Stimulated activated CD4-positive, alpha-beta T cell treated with anti-CD3 and anti-CD28 coated beads, Interleukin-1b, Interleukin-23, amount 100 ng/mL, for 1 hour (primary cell): ENCODE results near the gene CREB5.

Experiments
- DNase-seq, 2 donors: peaks; one replicate each; pipeline ENCODE4 v3.0.0-alpha.2; 2020; ENCODE audit warnings: low read depth in 2 of 2

Gene CREB5

DNA sequence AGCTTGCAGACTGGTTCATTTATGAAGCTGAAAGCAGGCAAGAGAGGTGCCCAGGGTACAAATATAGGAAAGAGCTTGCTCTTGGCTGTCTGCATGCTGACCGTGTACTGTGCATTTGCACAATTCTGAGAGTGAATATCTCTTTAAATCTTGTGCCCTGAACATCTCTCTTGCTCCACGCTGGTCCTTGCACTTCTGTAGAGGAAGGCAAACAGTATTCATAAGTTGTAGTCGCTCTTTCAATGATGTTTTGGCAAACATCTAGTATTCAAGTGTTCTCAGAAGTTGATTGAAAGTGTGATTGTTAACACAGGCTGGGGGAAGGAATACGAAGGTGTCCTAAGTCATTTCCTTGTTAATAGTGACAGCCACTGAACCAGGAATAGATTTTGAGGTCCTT is 332.6 kb downstream of the CREB5 start:
- no peak for DNase-seq

DNA sequence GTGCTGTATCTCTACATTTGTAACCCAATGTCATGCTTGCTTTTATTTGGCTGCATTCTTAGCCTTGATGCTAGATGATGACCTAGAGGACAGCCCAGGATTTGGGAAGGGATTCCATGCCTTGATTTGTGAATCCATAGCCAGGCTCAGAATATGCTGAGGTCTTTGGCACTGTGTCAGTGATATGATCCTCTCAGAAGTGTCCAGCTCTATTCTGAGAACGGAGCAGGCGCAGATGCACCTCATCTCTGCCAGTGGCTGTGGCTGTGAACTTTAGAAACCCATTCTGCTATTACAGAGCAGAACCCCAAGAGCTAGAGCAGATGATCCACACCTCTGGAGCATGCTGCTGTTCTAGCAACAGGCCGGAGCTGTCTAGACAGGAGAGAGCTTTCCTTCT is 333.0 kb downstream of the CREB5 start:
- no peak for DNase-seq

DNA sequence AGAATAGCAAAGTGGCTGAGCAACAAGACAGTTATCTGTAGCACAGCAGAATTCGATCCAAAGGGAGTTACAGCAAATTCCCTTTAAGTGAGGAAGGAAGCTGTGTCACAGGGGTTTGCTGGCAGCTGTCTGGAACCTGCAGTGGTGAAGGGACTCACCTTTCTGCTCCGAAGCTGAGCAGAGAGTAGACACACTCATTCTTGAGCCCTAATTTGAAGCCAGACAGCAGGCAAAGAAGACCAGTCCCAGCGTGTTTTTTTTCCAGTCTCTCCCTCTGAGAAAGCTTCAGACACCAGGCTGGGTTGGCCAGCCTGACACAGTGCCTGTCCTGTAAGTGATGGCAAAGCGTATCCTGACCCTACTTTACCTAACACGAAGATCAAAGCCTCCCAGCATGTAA is 335.1 kb downstream of the CREB5 start:
- DNase-seq = no peak

DNA sequence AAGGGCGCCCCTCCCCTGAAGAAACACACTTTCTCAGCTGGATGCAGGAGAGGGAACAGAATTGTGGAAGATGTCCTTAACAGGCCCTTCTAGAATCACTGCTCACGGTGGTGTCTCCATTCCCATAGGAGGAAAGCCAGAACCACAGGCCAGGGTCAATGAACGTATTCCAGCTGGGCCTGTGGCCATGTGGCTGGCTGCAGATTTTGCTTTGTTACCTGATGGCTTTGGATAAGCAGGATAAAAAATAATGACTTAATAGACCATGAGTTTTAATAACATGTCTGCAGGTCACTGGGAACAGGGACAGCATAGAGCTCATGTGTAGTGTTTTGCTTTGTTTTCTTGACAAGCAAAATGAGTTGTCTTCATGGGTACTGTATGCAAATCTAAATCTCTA is 335.5 kb downstream of the CREB5 start:
- no peak for DNase-seq

DNA sequence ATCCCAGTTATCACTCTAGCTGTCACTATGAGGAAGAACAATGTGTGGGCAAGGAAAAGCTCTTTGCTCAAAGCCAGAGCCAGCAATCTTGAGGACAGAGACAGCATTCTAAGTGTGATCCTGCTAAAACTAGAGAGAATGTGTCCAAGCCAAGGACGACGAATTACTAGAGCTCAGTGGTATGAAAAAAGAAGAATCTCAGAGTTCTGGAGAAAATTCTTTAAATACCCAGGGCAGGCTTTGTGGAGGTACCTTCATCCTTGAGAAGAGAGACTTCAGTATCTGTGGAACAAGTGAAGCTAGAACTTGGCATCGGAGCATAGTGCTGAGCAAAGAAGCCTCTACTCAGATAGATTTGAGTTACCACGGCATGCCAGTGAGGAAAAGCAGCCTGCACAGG is 336.0 kb downstream of the CREB5 start:
- no peak for DNase-seq

DNA sequence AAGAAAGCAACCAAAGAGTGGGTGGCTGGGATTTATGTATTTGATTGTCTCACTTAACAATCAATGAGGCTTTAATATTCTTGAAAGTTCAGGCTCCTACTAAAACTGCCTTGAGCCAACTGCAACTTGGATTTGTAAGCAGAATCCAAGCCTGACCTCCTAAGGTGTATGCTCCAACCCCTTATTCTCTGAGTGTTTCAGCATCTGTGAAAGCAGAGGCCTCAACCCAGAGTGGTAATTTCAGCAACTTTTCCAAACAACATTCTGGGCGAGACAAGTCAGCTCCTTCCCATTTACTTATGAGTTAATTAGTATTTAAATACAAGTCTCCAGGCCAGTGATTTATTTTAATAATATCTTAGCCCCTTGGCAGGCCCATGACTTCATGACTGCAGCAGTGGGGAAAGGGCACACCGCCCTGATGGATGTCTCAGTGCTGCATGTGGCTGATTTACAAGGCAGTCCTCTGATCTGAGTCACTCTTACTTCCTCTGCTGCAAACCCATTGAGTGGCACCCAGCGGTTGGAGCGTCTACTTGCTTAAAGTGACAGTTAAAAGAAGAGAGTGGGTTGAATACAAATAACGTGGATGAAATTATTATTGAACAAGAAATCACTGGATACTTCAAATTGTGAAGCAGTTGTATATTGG is 336.7 kb downstream of the CREB5 start:
- no peak for DNase-seq

DNA sequence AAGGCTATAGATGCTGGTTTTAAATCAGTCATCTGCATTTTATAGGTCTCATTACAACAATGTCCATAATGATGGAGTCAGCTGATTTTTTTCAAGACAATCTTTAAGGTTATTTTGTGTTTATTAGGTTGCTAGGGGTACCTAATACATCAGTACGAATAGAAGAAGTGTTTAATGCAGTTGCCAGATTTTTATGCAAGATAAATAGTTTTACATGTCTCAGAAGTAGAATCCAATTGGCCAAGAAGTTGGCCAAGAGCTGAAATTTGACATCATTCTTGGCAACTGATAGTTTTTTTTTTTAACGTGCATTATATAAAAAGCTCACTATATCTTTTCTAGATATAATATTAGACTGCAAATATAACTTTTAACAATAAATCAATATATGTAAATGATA is 337.3 kb downstream of the CREB5 start:
- DNase-seq = no peak

DNA sequence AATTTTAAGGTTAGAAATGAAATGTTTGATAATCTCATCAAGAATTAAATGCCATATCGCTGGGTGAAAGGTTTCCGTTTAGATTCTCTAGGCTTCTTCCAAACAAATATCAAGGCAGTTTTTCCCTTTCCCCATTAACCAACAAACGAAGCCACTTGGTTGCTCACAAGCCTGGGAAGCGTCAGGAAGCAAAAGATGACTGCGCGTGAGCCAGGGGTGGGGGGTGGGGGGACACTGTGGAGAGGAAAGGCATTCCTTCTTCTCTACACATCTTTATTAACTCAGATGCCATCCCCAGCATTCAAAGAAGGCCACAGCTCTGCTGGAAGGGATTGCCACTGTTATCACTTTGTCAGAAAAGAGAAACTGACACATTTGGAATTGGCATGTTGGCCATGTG is 338.7 kb downstream of the CREB5 start:
- no peak for DNase-seq

DNA sequence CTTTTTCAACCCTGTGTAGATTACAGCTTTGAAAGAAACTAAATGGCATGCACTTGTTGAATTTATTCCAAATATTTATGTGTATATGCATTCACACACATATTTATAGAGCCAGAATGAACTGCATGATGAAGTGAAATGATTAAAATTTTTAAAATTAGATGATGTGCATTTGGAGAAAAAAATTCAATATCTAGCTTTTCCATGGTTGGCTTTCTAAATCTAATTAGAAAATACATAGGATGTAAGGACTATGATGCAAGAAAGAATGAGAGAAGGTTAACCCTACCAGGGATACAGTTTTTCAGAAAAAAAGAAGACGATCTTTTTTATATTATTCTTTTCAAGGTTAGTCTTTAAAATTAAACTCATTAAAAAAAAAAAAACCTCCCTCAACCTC is 341.3 kb downstream of the CREB5 start:
- no peak for DNase-seq

DNA sequence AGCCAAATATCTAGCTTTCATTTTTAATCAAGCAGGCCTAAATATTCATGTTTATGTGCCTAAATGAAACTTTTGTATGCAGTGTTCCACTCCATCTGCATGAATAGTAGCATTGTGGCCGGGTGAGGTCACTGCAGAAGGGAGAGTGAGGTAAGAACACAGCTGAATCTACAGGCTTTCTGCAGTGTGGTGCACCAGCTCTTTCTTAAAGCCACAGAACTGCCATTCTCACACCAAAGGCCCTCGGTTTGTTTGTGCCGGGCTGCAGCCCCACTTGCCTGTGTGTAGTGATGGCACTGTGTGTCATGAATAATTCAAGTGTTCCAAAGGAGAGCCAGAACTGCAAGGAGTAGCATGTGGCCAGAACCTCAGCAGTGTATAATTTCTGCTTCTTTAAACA is 341.7 kb downstream of the CREB5 start:
- DNase-seq = no peak

DNA sequence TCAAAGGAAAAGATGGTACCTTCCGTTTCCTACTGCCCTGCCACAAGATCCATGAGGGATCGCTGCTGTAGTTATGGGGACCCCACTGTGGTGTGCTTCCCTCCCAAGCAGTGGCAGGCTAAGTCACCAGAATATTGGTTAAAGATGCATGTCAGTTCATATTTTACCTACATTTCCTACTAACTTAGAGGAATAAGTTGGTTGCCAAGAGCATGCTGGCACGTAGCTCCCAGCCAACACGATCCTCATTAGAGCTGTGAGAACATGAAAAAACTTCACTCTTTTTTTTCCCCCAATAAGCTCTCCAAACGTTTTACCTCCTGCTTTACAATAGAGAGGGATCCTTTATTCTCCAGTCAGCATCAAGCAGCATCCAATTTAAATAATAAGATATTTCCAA is 342.1 kb downstream of the CREB5 start:
- DNase-seq = no peak

DNA sequence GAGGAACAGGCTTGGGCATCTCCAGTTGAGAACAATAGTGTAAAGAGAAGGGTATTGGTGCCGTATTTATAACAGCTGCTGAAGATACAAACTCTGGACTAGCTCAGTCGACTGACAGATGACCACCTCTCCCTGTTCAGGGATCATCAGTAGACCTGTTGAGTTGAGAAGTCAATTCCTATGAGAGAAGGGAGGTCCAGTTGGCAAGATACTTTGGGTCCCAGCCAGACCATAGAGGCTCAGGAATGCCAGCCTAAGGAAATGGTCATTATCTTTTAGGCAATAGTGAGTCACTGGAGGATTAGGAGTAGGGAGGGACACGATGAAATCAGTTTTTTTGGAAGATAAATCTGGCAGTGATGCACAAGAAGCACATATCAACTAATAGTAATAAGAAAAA is 342.9 kb downstream of the CREB5 start:
- DNase-seq = no peak

DNA sequence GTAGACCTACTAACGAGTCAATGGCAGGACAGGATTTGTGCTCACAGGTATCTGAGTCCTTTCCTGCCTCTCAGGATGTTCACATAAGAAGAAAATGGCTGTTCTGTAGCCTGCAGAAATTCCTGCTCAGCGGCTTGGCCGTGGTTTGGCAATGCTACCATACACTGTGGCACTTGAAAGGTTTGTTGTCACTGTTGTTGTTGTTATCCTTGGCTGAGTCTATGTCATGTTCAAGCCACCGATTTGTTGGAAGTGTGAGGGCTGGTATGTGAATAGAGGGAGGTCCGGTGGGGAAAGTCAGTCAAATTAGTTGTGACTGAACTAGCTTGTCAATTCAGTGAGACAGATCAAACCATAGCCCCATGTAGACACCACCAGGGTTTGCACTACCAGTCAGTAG is 345.9 kb downstream of the CREB5 start:
- DNase-seq = no peak

DNA sequence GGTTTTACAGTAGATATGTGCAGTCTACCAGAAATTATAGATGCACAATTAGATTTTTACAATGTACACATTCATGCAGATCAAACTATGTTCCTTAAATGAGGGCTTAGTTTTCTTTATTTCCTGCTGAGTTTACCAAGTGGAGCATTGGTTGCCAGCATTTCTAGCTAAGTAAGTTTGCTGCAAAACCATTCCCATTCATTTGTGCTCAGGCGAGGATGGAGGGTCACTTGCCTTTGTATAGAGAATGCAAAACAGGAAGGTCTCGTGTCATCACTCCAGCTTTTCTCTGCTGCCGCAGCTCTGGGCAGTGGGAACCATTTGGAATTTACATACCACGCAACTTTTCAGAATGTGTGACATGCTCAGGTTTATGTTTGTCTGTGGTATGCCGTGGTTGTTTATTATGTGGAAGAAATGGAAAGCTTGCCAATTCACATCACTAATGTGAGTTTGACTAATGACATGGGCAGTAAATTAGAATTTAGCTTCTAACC is 347.2 kb downstream of the CREB5 start:
- DNase-seq = no peak

DNA sequence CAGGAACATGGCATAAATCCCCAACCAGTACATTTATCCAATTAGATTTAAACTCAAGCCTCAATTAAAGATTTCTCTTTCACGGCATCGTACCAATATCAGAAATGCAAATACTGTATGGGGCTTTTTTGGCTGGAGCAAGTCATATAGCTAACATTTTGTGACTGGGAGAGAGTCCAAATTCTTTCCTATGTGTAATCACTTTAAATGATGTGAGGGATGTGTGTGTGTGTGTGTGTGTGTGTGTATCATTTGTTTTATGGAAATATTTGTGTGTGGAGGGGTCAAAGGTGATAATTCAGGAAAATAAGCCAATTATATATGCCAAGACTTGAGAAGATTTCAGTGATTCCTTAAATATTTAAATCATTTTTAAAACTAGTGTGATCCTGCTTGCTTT is 349.2 kb downstream of the CREB5 start:
- DNase-seq = no peak

DNA sequence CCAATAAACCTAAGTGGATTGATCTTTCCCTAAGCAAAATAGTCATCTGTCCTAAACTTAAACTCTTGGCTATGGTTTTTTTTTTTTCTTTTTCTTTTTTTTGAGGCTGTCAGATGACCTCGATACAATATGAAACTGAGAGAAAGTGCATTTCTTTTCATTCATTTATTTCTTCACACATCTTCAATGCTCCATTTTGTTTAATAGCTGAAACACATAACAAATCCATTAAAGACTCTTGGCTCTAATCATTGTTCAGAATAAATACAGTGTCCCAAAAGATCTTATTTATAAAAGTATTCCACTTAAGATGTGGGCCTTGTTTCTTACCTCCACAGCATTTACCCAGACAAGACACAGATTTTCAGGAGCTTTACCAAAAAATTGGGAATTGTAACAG is 350.3 kb downstream of the CREB5 start:
- DNase-seq = no peak

DNA sequence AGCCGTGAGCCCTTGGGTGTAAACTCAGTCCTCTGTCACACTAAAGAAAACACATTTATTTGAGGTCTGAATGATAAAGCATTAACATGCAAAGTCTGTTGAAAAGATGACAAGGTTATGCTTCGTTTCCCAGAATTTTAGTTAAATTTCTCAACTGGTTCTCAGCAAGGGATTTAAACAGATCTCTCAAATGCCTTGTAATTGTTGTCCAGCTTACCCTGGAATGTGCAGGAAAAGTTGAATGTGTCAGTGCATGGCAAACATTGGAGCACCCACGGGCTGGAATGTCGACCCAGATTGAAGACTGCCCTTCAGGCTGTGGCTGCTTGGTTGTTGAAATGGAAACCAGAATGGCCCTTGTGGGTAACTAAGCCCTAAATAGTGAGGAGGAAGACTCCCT is 354.0 kb downstream of the CREB5 start:
- DNase-seq = no peak

DNA sequence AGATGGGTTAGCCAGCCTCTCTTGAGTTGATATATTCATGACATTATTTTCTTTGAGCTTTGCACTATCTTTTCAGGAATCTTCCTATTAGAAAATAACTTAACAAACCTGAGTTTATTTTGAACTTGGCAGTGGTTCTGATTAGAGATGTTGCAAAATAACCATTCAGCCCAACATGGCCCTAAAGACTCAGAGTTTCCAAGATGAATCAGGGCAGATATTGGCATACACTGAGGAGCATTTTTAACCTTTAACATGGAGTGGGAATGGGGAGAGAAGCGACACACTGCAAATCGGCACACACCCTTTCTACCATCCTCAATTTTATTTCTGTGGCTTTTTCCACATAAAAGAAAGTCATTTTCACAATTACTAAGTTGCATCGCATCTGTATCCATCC is 355.0 kb downstream of the CREB5 start:
- no peak for DNase-seq

DNA sequence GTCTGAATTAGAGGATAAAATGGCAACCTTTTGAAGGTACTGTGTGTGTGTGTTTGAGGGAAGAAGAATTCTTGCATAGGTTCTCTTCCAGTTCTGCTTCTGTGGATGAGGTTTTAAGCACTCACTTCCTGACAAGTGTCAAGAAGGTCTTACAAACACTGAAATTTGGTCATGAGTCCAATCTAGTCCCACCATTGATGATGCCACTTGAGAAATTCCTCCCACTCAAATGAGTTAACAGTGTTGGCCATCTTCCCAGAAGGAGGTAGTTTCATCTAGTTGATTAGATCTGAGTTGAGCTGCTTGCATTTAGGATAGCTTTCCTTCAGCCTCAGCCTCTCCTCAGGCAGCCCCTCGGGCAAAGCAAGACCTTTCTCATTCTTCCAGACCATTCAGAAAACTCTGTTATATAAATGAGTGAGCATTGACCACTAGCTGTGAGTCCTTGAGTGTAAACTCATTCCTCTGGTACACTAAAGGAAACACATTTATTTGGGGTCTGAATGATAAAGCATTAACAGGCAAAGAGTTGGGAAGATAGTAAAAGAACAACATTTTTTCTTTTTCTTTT is 356.3 kb downstream of the CREB5 start:
- DNase-seq = no peak

DNA sequence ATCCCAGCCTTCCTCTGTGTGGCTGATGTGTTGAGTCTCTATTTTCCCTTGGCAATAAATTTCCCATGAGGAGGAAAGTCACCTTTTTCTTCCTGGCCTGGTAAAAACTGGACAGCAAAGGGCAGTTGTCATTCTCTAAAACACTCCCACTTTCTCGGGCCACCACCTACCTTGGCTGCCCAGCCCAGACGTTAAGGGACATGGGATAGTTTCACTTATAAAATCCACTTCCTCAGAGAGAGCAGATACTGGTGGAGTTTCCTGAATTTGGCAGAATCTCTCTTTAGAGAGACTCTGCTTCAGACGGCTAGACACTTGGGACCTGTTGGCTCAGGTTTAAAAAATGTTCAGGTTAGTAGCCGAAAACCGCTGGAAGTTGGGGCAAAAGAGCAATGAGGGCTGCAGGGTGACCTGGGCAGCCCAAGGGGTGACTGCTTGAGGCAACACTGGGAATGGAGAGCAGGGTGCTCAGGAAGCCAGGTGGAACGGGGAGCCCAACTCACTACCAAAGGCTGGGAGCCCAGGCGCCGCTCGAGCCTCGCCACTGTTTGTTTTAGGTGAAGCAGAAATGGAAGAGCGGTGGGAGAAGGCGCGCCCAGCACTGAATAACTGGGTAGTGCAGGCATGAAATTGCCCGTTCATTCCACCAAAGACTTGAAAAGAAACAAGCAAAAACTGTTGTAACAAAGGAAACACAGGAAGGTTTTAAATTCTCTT is 359.7 kb downstream of the CREB5 start:
- no peak for DNase-seq

DNA sequence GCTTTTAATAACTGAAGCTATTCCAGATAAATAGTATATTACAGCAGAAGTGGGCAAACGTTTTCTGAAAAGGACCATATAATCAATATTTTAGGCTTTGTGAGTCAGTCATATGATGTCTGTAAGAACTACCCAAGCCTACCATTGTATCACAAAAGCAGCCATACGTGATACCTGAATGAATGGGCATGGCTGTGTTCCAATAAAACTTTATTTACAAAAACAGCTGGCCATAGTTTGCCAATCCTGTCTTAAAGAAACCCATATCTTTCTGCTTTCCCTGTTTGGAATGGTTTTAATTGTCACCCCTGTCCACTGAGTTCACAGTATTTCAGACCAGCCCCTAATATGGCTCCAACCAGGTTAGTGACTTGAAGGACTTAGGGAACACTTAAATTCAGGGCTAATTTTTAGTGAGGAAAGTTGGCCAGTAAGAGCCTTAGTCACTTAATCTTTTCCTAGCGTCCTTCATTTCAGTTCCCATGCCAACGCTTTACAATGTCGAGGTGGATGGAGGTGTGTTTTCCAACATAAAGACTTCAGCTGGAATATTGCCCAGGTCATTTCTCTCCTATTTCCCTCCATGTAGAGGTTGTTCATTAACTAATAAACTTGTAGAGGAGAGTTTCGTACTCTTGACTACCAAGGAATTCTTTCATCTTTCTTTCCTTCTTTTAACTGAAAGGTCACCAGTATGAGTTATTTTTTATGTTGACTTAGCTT is 361.3 kb downstream of the CREB5 start:
- DNase-seq = no peak

DNA sequence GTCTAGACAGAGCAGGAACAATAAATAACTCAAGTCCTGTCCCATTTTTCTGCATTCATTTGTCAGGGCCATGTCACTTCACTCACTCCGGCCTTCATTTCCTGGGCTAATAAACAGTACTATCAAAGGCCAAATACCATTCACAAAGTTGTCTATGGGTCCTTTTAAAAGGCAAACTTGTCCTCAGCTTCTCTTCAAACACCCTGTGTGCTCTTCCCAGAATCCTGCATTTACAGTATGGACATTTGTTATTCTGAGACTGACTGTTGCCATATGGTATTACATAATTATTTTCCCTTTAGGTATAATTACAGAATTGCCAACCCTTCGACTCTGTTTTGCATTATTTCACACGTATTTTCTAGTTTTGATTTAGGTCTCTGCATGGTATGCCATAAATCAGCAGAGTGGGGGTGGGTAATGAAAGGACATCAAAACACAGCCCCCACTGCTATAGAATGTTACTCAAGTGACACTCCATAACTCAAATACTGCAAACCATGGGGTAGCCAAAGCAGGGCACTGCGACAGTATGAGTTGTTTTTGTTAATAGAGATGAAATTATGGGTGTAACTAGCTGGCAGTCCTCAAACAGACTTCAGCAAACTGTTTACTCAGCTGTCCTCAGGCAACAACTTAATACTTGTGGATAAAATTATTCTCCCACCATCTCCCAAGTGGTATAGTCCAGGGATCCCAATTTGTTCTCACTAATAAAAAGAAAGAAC is 362.1 kb downstream of the CREB5 start:
- DNase-seq = no peak
